CD4-positive, alpha-beta T cell treated with Interleukin-4 for 1 hour (primary cell): ENCODE measurements around the gene CRADD.

Source experiments
- DNase-seq, 2 donors: peaks; one replicate each; pipeline ENCODE4 v3.0.0-alpha.2; 2020 to 2022

CRADD gene

GRCh38 chr12:93819050-93819491, 141.9 kb downstream of the CRADD start:
- no peak for DNase-seq

- DNase-seq: no peak
Observed at GRCh38 chr12:93823616-93824391, 146.6 kb downstream of the CRADD start.

DNA sequence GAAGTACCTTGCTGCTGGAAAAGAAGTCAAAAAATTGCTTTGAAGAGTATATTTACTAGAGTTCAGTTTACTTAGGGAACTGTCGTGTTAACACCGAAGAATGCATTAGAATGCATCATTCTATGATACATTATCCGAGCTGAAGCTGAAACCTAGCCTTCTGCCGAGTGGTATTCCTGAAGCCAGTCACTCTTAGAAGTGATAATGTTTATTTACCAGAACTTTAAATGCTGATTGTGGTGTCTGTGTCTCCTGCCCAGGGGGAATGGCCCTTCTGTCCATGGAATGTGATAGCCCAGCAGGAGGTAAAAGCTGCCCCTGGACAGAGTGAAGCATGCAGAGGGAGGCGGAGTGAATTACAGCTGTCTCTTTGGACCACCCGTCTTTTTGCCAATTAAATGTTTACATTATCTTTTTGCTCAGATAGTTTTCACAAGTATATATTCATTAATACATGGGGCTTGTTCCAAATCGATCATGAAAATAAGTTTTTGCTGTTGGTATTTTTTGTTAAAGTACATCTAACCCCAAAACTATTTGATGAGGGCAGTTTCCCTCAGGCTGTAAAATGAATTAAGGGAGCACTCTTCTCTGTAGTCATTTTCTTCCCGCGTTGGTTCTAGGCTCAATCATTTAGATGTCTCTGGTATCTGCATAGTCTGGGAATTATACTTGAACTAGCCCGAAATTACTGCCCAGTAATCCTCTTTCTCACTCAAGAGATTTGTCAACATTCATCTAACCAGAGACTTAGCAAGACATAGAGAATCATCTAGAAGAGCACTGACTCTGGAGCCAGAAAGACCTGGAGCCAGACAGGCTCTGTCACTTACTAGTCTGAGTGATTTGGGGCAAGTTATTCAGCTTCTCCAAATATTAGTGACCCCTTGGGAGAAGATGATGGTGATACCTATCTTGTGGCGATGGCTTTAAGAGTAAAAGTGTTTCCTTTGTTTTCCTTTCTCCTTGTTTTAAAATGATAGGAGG, 147.6 kb downstream of the CRADD start:
- no peak for DNase-seq

DNA sequence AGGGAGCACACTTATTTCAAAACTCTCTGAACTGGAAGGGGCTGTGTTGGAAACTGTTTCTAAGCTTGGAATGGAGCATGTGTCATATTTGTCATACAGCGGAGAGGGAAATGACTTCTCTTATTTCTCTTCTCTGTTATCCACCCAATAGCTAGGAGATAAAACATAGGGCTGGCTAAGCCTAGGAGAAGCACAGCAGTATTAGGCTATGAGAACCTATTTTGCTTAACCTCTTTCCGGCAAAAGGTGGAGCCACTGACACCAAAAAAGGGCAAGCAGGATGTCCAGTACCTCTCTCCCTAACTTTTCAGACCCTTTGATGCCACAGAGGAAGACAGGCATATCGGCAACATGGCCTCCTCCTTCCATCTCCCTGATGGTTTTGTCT, 148.3 kb downstream of the CRADD start:
- DNase-seq: no peak

- DNase-seq: no peak
Observed at GRCh38 chr12:93825931-93826555, 148.9 kb downstream of the CRADD start.

DNA sequence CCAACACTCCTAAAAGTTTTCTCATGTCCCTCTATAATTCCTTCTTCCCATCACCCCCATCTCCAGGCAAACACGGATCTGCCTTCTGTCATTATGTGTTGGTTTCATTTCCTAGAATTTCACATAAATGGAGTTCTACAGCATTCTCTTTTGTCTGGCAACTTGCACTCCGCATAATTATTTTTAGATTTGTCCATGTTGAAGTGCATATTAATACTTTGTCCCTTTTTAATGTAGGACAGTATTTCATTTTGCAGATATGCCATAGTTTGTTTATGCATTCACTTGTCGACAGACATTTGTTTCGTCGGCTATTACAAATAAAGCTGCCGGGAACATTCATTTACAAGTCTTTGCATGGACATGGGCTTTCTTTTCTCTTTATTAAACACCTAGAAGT, 150.0 kb downstream of the CRADD start:
- no peak for DNase-seq

GRCh38 chr12:93827669-93828068, 150.5 kb downstream of the CRADD start:
- DNase-seq: no peak

- no peak for DNase-seq
Observed at GRCh38 chr12:93829016-93829415, 151.8 kb downstream of the CRADD start.

GRCh38 chr12:93831374-93831773, 154.2 kb downstream of the CRADD start:
- DNase-seq: no peak

DNA sequence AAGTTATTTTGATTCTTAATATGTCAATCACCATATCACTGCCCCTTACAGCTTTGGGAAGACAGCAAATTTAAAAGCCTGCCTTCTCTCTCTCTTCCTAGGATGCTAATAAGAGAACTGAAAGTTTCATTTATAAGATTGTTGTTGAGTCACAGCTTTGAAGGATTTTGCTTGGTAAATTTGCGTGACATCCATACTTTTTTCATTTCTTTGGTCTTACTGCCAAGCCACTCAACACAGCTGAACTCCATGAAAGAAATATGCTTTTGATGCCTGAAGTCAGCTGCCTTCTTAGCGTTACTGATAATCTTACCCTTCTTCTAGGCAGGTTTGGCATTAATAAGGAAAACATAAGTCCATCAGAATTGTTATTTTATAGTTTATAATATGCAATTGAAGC, 155.0 kb downstream of the CRADD start:
- no peak for DNase-seq

GRCh38 chr12:93833946-93834345, 156.8 kb downstream of the CRADD start:
- no peak for DNase-seq

GRCh38 chr12:93836620-93837260, 159.6 kb downstream of the CRADD start:
- no peak for DNase-seq

GRCh38 chr12:93838193-93838592, 161.0 kb downstream of the CRADD start:
- DNase-seq: no peak

DNA sequence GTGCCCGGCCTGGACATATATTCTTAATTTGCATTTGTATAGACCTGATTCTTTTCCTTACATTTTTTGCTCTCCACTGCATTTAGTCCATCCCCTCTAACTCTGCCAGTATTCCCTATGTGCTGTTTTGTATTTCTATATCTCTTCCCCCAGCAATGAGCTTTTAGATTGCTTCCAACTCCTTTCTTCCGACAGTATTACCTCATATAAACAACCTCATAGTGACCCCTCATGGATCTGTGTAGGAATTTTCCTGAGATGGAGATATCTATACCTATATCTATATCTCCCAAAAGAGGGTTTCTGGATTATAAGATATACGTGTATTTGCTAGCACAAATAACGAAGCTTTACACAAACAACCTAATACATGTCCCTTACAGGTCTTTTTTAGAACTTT, 161.9 kb downstream of the CRADD start:
- DNase-seq: no peak

- no peak for DNase-seq
Observed at GRCh38 chr12:93841671-93842070, 164.5 kb downstream of the CRADD start.

GRCh38 chr12:93844164-93844784, 167.1 kb downstream of the CRADD start:
- no peak for DNase-seq

DNA sequence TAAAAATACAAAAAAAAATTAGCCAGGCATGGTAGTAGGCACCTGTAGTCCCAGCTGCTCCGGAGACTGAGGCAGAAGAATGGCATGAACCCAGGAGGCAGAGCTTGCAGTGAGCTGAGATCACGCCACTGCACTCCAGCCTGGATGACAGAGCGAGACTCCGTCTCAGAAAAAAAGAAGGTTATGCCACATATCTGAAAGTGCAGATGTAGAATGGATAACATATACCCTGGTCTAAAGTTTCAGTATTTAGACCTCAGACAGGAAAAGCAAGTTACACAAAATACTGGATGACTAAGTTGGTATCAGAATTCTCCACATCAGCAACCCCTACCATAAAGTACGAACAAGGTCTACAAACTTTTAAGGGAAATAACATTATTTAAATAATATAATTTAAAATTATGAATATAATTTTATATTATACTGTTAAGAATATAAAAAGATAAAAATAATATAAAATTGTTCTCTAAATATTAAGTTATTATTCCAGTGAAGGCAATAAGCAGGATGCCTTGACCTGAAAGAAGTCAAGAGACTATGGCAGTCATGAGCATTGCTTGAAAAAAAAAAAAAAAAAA, 169.9 kb downstream of the CRADD start:
- DNase-seq: no peak

DNA sequence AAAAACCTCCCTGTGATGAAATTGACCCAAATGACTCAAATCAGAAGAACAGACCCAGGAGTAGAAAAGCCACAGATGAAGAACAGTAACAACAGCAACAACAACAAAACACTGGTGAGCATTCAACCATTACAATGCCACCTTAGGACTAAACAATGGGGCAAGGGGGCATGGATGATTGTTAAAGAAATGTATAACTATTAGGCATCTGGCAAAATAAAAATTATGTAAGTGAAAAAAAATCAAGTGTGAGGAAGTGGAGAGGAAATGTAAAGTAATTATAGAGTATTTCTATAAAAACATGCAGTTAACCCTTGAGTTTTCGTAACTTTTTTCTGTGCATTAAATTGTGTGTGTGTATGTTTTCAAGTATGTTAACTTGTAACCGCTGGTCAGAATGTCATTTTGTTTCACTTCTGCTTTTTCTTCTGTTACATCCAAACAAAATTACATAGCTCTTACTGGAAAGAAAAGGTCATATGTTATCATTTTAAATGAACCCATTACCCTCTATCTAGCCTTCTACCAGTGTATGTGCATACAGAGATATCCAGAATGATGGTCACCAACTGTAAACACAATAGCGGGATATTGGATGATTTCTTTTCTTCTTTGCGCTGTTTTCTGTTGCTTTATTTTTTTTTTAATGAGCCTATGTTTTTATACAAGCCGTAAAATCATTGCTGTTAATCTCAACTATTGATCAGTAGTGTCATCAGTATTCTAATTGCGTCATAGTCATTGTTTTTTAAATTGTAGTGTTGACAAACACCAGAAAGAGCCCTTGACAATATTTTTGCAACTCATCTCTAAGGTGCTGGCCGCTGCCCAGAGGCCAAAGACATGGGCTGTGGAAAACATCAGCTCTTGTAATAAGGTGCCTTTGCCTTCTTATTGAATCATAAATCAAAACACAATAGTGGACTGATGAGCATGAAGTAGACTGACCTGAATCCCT, 170.6 kb downstream of the CRADD start:
- DNase-seq: peak in 1 of 2 donors; percentile 12

GRCh38 chr12:93848523-93849101, 171.4 kb downstream of the CRADD start:
- peak; percentile 16 to 51 for DNase-seq

DNA sequence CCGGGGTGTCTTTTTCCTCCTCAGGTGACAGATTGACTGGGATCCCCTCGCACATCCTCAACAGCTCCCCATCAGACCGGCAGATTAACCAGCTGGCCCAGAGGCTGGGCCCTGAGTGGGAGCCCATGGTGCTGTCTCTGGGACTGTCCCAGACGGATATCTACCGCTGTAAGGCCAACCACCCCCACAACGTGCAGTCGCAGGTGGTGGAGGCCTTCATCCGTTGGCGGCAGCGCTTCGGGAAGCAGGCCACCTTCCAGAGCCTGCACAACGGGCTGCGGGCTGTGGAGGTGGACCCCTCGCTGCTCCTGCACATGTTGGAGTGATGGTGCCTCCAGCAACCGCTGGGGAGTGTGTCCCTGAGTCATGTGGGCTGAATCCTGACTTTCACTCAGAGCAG, 172.8 kb downstream of the CRADD start:
- DNase-seq: no peak
